Activated CD8-positive, alpha-beta memory T cell treated with anti-CD3 and anti-CD28 coated beads, Interleukin-2, amount 50 U/mL, for 1 hour (primary cell): ENCODE measurements around the gene YPEL2.
"Not testable (repeated sequence)": the region's sequence is repeated elsewhere in the genome, so short reads cannot be mapped to it uniquely, and the experiment has no call there.

ENCODE experiments used
- DNase-seq: peaks from one replicate; pipeline ENCODE4 v3.0.0-alpha.2; 2020; ENCODE audit errors: extremely low read depth

YPEL2 gene

DNA sequence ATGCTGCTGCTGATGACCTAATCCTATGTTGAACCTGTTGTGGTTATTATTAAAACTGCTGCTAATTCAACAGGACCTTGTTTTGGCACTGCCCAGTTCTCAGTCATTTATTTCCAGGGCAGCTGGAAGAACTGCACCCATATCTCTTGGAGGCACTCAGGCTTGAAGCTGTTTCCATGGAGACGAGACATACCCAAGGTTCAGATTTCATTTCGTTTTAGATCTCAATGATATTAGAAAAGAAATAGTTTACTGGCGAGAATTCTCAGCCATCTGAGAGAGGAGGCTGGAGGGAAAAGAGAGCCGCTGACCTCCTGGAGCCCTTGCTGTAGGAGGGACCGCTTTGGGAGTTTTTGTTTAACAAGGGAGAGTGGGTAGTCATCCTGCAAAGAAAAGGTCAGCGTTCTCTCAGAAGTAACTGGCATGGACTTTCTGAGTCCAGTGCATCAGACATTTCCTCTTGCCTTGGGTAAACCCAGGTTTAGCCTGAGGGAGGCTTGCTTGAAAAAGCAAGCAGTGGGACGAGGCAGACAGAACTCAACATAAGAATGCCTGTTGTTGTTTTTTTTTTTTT lies 75.4 kb downstream of the YPEL2 start:
- no peak for DNase-seq

DNA sequence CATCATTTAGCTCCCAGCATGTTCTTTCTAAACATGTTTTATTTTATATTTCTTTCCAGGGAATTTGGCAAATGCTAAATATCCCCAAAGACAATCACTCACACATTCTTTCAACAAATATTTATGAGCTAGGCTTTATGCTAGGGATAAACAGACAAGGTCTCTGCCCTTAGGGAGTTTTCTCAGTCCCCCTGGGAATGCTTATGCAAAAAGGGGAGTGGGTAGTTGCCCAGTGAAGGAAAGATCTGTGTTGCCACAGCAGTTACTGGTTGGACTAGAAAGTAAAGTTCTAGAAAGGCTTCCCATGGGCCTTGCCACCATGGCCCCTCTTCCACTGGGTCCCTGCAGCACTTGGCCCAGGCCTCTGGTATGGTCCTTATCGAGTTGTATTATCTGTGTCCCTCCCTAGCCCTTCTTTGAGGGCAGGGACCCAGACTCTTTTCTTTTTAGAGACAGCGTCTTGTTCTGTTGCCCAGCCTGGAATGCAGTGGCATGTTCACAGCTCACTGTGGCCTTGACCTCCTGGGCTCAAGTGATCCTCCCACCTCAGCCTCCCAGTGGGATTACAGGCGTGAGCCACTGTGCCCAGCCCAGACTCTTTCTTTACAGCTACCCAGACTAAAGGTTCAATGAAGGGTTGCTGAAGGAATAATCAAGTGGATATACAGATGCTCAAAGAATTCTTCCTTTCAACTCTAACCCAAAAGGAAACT lies 78.0 kb downstream of the YPEL2 start:
- DNase-seq, result no peak

DNA sequence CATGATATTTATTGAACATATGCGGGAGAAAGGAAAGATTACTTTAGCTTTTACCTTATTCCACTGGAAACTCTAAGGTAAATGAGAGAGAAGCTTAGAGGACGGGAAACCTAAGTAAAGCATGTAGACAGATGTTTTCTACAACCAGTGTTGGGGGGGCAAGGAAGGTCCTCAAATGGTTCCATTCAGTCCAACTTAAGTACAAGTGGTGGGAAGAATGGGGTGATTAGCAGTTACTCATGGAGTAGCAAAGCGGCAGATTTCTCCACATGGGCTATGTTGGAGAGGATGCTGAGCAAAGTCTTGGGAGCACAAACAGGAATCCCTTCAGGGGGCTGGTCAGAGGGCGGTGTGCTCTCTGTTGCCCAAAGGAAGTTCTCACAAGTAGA lies 78.6 kb downstream of the YPEL2 start:
- no peak for DNase-seq

DNA sequence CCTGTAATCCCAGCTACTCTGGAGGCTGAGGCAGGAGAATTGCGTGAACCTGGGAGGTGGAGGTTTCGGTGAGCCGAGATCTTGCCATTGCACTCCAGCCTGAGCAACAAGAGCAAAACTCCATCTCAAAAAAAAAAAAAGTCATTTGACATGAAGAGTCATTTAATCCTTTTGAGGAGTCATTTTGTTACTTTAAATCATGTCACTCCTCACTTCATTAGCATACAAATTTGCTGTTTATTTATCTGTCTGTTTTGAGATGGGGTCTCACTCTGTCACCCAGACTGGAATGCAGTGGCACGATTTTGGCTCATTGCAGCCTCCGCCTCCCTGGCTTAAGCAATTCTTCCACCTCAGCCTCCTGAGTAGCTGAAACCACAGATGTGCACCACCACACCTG lies 81.0 kb downstream of the YPEL2 start:
- not testable (repeated sequence) for DNase-seq

DNA sequence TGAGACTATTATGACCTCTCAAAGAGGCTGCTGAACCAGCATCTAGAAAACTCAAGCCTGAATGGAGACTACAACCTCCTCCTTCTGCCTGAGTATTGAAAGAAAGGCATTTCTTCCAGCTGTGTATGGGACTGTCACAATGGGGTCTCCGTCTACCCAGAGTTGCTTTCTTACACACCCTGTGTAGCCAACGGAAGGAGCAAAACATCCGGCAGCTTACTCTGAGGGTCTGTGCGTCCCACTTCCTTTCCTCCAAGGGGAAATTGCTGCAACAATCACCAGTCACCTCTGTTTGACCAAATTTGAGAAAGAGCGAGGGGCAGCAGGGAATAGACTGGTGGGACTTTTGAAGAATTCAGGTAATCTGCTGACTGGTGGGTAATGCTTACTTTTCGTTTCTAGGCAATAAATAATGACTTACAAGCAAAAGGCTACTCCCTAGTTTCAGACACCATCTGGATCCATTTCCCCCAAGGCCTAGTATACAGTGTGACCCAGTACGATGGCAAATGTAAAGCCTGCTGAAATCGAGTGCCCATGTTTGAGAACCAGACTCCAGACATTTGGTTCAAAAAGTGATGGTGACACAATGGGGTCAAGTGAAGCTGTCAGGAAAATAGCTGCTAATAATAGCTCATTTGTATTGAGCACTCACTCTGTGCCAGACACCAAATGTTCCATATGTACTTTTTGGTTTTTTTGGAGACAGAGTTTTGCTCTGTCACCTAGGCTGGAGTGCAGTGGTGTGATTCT lies 81.7 kb downstream of the YPEL2 start:
- DNase-seq, result no peak

DNA sequence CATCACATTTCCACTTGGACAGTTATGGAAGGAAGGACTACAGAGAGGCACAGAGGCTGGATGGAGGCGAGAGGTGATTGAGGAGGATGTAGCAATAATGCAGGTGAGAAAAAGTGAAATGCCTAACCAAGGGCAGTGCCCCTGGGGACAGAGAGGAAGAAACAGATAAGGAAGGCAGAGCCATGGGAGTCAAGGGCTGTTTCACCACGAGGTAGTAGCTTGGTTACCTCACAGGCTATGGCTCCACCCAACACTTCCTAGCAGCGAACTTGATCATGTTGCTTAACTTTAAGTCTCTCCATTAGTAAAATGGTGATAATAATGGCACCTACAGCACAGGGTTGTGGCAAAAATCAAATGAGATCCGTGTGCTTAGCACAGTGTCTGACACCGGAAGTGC lies 83.9 kb downstream of the YPEL2 start:
- no peak for DNase-seq

DNA sequence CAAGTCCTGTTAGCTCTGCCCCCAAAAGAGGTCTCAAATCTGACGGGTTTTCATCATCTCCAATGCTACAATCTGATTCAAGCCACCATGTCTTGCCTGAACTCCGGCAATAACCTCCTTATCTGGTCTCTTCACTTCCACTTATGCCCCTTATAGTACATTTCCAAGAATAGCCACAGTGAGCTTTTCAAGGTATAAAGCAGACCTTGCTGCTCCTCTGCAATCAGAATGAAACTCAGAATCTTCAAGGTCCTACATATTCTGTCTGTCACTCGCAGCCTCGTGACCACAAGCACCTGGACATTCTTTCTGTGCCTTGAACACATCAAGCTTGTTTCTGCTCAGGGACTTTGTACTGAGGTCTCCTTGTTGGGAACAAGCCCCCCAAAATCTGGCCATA lies 84.7 kb downstream of the YPEL2 start:
- DNase-seq, result no peak

DNA sequence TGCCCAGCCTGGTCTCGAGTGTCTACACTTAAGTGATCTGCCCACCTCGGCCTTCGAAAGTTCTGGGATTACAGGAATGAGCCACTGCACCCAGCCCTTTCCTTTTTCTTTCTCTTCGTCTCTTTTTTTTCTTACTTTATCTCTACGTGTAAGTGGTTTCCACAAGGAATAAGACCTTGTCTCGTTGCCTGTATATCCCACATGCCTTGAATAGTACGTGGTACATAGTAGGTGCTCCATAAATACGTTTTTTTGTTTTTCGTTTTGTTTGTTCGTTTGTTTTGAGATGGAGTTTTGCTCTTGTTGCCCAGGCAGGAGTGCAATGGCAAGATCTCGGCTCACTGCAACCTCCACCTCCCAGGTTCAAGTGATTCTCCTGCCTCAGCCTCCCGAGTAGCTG lies 86.0 kb downstream of the YPEL2 start:
- no peak for DNase-seq

DNA sequence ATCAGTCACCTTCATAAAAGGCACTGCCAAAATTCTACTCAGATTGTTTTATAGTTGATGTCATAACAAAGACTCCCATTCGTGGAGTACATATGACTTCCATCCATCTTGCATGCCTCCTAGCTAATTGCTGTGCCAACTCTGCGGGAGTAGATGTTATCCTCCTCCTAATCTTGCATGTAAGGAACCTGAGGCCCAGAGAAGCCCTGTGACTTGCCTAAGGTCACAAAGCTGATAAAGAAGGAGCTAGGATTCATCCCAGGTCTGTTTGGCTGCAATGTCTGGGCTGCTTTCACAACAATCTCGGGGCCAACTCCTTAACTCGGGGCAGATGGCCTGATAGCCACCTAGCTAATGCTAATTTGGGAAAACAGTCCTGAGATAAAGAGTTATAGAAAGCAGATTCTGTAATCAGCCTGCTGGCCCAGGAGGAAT lies 87.3 kb downstream of the YPEL2 start:
- no peak for DNase-seq

DNA sequence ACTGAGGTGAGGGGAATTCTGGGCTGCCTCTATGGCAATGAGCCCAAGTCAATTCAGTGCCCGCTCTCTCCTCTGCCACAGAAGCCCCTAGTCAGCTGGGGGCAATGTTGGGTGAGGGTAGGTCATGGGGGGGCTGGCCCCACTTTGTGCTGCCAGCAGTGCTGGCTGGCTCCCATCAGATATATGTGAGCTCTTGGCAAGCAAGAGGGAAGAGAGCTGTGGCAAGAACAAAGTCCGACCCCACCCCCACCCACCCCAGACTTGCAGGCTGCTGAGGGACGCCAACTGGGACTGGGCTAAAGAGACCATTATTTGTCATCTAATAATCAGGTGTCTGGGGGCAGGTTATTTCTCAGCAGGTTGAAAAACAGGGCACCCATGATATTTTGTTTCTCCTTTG lies 89.4 kb downstream of the YPEL2 start:
- no peak for DNase-seq

DNA sequence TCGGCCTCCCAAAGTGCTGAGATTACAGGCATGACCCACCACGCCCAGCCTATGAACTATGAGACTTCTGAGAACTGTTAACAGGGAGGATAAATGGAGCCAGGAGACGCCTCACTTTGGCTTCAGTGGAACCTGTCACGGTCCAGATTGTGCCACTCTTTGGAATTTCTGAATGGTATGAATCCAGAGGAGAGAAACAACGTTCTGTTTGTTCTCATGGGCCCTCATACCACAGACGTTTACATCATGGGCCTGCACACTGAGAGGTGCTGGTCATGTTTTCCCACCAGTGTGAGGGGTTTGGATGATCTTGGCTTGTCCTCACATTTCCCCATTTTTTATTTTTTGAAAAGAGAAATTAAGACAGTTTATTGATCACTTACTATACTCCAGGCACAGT lies 90.3 kb downstream of the YPEL2 start:
- DNase-seq, result no peak

DNA sequence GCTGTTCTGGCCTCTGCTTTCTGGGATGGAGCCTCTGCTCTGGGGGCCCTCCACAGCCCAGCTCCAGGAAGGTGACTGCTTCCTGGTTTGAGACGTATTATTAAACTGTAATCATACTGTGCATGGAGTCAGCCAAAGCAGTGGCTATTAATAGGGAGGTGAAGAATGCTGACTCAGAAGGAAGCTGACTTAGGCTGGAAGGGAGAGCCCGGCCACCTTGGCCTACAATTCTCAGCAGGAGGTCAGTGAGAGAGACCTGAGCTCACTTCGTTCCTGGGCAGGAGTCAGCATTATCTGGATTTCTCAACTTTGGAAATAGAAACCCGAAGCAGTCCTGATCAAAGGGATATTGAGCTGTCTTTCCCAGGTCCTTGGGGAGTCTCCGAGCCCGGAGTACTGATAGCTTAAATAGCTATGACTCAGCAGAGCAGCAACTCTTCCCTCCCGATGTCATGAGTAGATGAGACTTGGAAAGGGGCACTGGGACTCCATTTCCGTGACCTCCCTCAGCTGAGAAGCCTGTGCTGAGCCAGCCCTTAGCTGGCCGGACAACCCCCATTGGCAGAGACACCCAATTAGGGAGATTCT lies 91.8 kb downstream of the YPEL2 start:
- no peak for DNase-seq

DNA sequence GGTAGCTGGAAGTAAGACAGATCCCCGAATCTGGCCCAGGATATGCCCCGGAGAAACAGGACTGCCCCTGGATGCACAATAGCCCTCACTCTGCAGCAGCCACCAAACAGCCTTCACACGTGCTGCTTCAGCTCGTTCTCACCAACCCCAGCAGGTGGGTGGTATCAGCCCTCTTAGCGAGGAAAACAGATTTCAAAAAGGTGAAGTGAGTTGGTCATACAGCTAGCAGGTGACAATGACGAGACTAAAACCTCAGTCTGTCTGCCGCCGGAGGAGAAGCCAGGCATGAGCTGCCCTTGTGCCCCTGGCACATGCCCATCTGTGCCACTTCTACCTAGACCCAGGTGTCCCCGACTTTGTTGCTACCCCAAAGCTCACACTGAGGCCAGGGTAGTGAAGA lies 92.4 kb downstream of the YPEL2 start:
- DNase-seq, result no peak

DNA sequence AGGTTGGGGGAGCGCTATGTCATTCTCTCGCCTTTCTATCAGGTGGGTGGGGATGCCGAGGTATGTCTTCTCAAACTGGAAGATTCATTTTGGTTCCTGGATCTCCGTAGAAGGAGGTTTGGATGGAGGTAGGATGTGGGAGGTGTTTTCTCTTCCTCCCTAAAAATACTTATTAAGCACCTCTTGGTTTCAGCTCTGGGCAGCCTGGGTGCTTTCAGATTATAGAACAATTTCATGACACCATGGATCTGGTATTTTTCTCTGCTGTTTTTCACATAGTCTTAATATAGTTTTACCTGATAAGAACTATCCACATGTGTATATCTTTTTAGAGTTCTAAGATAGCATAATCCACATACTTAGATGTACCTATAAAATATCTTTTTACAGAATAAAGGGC lies 92.9 kb downstream of the YPEL2 start:
- no peak for DNase-seq

DNA sequence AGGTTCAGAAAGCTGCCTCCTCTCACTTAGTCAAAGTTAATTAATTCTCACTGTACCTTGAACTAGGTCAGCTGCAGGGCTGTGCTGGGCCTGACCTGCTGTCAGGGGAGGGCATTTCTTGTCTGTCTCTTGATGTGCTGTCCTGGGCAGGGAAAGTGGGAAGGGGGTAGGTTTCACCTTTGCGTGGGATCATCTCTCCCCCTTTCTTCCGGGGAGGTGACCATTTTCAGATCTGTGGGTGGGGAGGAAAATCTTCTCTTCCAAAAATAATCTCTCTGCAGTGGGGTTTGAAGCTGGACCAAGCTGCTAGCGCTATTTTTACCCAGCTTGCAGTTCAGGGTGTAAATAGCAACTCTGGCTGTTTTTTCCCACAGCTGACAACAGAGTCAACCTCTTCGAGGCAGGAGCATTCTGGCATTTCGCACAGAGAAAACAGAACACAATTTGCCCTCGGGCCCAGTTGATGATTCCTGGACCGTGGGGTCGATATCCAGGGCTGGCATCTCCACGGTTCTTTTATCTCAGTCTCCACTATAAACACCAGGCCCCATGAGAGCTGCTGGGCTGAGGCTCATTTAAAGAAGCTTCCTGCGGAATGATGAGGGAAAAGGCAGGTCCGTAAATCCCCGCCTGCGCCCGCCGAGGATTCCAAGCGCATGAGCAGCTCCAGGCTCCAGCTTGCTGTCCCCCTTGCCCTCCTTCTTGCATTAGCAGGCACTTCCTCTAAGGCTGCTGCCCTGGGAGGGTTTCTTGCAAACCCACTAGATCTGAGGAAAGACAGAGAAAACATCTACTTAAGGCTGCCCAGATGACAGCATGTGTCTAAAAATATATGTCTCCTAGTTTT lies 93.9 kb downstream of the YPEL2 start:
- DNase-seq, result no peak

DNA sequence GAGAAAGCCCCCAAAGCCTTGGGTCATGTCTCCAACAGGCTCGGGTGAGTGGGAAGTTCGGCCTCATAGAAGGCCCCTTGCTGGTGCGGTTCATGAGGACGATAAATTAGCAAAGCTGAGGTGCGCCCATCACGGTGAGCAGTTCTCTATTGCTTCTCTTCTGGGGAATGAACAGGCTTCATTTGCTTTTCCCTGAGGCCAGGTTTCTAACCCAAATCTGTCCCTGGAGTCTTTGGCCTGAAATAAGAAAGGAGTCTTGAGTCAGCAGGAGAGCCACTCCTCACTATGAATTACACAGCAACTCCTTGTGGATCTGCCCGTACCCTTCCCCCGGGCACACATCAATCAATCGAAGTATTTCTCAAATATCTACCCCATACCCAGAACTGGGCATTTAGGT lies 94.6 kb downstream of the YPEL2 start:
- DNase-seq, result no peak

DNA sequence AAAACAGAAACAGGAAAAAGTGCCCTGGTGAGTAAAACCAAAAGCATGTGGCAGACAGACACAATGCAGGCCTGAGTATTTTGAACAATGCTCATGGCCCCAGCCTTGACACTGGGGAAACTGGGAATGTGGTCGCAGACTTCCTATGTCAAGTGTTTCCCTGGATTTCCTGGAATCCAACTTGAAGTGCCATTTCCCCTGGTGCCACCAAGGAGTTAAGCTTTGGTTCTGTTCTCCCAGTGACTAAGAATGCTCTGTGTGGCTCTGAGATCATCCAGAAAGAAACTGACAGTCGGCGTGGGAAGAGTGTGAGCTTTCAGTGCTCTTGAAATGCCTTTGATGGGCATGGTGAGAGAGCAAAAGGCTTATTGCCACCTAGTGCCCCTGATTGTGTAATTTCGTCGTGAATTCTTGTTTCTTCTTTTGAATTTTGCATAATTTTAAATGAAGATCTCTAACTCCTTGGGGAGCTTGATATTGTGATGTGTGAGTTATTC lies 96.0 kb downstream of the YPEL2 start:
- no peak for DNase-seq

DNA sequence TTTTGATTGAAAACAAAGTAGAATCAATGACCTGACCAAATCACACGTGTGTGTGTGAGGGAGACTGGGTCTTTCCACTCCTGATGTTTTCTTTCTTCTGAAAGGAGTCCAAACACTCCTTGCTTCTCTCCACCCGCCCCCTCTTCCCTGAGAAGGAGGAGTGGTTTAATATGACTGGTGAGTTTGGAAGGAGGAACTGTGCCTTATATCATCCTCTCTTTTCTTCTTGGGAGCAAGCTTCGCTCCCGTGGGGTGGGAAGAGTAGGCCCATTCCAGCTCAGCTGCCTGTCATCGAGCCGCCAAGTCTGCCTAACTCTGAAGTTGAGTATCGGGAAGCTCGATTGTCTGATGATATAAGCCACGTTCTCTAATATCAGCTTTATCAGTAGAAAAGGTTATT lies 96.5 kb downstream of the YPEL2 start:
- no peak for DNase-seq

DNA sequence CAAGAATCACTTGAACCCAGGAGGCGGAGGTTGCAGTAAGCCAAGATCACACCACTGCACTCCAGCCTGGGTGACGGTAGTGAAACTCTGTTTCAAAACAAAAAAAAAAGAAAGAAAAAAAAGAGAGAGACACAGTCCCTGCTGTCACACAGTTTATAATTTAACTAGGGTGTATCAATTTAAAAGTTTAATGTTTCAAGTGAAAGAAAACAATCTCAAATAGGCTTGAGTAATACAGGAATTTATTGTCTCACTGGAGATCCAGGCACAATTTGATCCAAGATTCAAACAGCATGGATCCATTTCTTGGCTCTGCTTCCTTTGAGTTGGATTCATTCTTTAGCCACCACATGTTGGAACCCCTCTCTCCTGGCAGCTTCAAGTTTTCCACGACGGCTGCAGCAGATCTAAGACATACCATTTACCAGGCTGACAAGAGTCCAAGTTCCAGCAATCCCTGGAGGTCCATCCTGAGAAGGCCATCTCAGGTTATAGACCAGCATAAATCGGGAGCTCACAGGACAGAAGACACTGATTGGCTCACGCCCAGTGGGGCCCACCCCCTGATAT lies 97.5 kb downstream of the YPEL2 start:
- DNase-seq, result no peak

DNA sequence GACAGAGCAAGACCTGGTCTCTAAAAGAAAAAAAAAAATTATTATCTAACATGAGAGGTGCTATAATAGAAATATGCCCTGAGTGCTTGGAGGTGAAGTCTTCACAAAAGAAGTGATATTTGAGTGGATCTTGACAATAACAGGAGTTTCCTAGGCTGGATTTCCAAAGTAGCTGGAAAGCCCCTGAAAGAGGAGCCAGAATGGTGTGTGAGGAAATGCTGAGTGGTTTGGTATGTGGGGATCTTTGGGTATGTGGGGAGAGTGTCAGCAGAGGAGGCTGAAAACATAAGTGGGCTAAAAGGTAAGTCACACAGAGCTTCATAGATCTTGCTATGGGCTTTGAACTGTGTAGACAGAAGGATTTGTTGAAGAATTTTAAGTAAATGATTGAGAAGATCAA lies 100.1 kb downstream of the YPEL2 start:
- DNase-seq, result no peak

DNA sequence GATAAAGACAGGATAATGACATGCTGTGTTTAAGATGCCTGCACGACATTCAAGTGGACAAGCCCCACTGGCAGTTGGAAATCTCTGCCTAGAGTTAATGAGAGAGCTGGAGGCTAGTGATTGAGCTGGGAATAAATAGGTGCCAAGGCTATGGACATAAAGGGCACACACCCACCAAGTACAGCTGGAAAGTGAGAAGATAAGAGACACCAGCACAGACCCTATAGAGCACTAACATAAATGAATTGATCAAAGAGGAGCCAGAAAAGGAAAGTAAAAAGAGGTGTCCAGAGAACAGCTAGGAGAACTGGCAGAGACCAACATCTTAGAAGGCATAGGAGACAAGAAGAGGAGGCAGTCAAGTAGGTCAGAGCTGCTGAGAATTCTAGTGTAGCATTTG lies 101.2 kb downstream of the YPEL2 start:
- no peak for DNase-seq
